Lung (tissue), 12 donors: ENCODE measurements around the gene TBATA. TPM values are rescaled to one million over a fixed set of nuclear protein-coding genes. Genes with fewer than 3 reads are reported as not detected.

Source experiments
- ATAC-seq: fragments of 200-7000 bp; cut with Tn5 transposase; one replicate; pipeline ENCODE4 v1.9.1; 2020; ENCODE audit warnings: moderate number of reproducible peaks; ENCODE audit not compliant: insufficient read depth, low FRiP score
- DNase-seq, 3 donors: peaks; one replicate each; pipeline ENCODE4 v3.0.0-alpha.2; 2013 to 2017
- H3K27ac ChIP-seq, 2 donors: one replicate each; pipeline ENCODE4 v1.5.1; 2013; ENCODE audit warnings: mild to moderate bottlenecking in 2 of 2, moderate library complexity in 2 of 2, control low read depth in 1 of 2, inconsistent platforms in 1 of 2, low read depth in 1 of 2, low read length in 1 of 2
- H3K27me3 ChIP-seq, 3 donors: one replicate each; pipeline ENCODE4 v1.5.1; 2013; ENCODE audit warnings: low read length in 2 of 3; ENCODE audit not compliant: control insufficient read depth in 3 of 3, insufficient read depth in 3 of 3
- H3K36me3 ChIP-seq, 4 donors: one replicate each; pipeline ENCODE4 v1.5.1; 2013; ENCODE audit warnings: low read length in 4 of 4, mild to moderate bottlenecking in 1 of 4, moderate library complexity in 1 of 4; ENCODE audit not compliant: control insufficient read depth in 4 of 4, insufficient read depth in 4 of 4
- H3K4me1 ChIP-seq, 5 donors: one replicate each; pipeline ENCODE4 v1.5.1; 2013; ENCODE audit warnings: low read length in 5 of 5, mild to moderate bottlenecking in 2 of 5, moderate library complexity in 1 of 5; ENCODE audit not compliant: control insufficient read depth in 5 of 5, insufficient read depth in 5 of 5
- H3K4me3 ChIP-seq: one replicate; pipeline ENCODE4 v1.5.1; 2013; ENCODE audit warnings: mild to moderate bottlenecking, control low read depth, moderate library complexity
- H3K9ac ChIP-seq, 2 donors: one replicate each; pipeline ENCODE4 v1.5.1; 2013; ENCODE audit warnings: low read length in 2 of 2, control low read depth in 1 of 2; ENCODE audit not compliant: insufficient read depth in 1 of 2
- H3K9me3 ChIP-seq, 4 donors: one replicate each; pipeline ENCODE4 v1.5.1; 2013; ENCODE audit warnings: low read length in 3 of 4, mild to moderate bottlenecking in 1 of 4, moderate library complexity in 1 of 4; ENCODE audit not compliant: control insufficient read depth in 4 of 4, insufficient read depth in 3 of 4
- CTCF ChIP-seq: IDR thresholded peaks from 2 replicates; pipeline ENCODE4 v1.5.1; 2012; ENCODE audit warnings: mild to moderate bottlenecking; ENCODE audit errors: control extremely low read depth, extremely low read depth
- WGBS, 2 donors: extraction: QIAGEN DNeasy Blood & Tissue Kit; methylation state at CpG; one replicate each; pipeline ENCODE4 v1.1.7; 2013; 5-methylcytosine and 5-hydroxymethylcytosine counted together
- polyA plus RNA-seq, 2 donors: library from polyadenylated mRNA; stranded (reverse); fragments of 200-250 nt; gene quantifications; one replicate each; pipeline ENCODE4 v1.2.1, GENCODE V29; 2013
- total RNA-seq, 2 donors: library from RNA; depleted of rRNA in 1 of 2; stranded (reverse); fragments of >200 nt in 1 of 2; gene quantifications; one replicate each; pipeline ENCODE4 v1.2.1, GENCODE V29; 2014 to 2021
- donor health status: control.
- donor health status: control.
- donor health status: Bipolar disorder and iron deficiency.
- donor health status: healthy.
- donor health status: DM: yes; HTN: yes; CAD: no.

TBATA gene
- total and polyA plus RNA-seq, 4 donors, result not detected

GRCh38 chr10:70765794-70766594 is 19.2 kb downstream of the TBATA start:
- WGBS, 2 donors, result 96 to 97% methylated on average over 8 of the region's 8 CpGs
- H3K9me3 ChIP-seq, result peaks cover 0 to 2% (median 0%) of the 10 kb centered on the region in 4 donors
- H3K4me1 ChIP-seq, result peaks cover 0 to 21% (median 4%) of the 10 kb centered on the region in 5 donors
- H3K36me3 ChIP-seq, result no peaks in the 10 kb centered on the region
- no peaks in the 10 kb centered on the region for H3K27me3 ChIP-seq
- no peak overlapping the region for H3K9ac ChIP-seq
- no peak for DNase-seq
- no peak for TF ChIP-seq CTCF
- ATAC-seq, result no peak
- no peak overlapping the region for H3K27ac ChIP-seq
- no peak overlapping the region for H3K4me3 ChIP-seq

DNA sequence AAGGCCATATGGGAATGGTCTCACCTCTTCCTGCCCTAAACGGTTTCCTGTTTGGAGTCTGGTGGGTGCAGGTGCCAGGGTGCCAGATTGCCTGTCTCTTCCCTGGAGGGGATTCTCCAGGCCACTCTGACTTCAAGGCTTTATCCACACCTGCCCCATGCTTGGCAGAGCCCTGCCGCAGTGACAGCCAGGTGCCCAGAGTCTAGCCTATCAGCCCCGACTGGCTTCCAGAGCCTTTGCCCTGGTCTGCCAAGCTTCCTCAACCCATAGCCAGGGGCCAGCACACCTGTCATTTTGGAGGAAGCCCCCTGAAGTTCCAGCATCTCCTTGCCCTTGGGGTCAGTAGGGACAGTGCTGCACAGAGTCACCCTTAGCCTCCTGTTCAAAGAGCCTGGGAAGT is 21.6 kb downstream of the TBATA start:
- Histone ChIP-seq H3K27me3 (no peaks in the 10 kb centered on the region), H3K9me3 (peaks cover 0 to 2% (median 0%) of the 10 kb centered on the region in 4 donors), H3K27ac (no peak overlapping the region), H3K4me1 (peaks cover 0 to 28% (median 6%) of the 10 kb centered on the region in 5 donors), H3K36me3 (no peaks in the 10 kb centered on the region), H3K4me3 (no peak overlapping the region), H3K9ac (no peak overlapping the region)
- 70 to 72% methylated on average over 3 of the region's 3 CpGs for WGBS, 2 donors
- no peak for DNase-seq
- ATAC-seq, result no peak
- no peak for TF ChIP-seq CTCF

DNA sequence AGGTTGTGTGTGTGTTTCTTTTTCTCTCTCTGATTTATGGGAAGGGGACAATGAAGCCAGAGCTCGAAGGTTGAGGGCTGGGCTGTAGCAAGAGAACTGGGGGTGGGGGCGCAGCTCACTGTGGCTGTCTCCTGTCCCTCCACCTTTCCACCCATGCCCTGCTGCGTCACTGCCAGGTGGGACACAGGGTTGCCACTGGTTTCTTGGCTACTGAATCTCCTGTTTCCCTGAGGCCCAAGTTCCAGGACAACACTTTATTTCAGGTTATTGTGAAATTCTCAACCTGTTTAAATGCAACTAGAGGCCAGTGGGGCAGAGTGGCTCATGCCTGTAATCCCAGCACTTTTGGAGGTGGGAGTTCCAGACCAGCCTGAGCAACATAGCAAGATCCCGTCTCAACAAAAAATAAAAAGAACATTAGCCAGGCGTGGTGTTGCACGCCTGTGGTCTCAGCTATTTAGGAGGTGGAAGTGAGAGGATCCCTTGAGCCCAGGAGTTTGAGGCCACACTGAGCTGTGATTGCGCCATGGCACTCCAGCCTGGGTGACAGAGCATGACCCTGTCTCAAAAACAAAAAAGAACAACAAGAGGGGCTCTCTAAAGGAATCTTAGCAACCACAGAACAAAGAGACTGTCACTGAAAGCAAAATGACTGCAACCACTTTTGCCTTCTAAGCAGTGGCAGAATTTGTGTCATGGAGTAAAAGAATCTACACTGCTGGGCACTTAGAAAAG is 22.6 kb downstream of the TBATA start:
- no peak for DNase-seq
- 64 to 77% methylated on average over 7 of the region's 7 CpGs for WGBS, 2 donors
- Histone ChIP-seq H3K27ac (no peak overlapping the region), H3K4me3 (no peak overlapping the region), H3K9me3 (peaks cover 0 to 2% (median 0%) of the 10 kb centered on the region in 4 donors), H3K27me3 (no peaks in the 10 kb centered on the region), H3K4me1 (peaks cover 0 to 28% (median 6%) of the 10 kb centered on the region in 5 donors), H3K9ac (no peak overlapping the region), H3K36me3 (no peaks in the 10 kb centered on the region)
- no peak for TF ChIP-seq CTCF
- ATAC-seq, result no peak
